MCF 10A (cell line): ENCODE data around the gene COL27A1. TPM values are rescaled to one million over a fixed set of nuclear protein-coding genes. Genes with fewer than 3 reads are reported as not detected.

Experiments
- BruUV-seq: library from RNA; stranded (reverse); fragments of 400-500 nt; replicated peaks from 2 replicates; lab custom pipeline; 2021; lab: Mats Ljungman, UMichigan
- CTCF ChIA-PET: fragments of 300-600 bp; sonication (Branson Sonifier 250); formaldehyde crosslinking; extraction: SDS; loops from one replicate; lab custom pipeline; 2021; ENCODE audit warnings: antibody characterized with exemption, inconsistent platforms; lab: Yijun Ruan, JAX
- POLR2A ChIA-PET: fragments of 300-600, 350-650 bp; sonication (Branson Sonifier 250); formaldehyde crosslinking; extraction: SDS; loops from one replicate; lab custom pipeline; 2020; ENCODE audit warnings: antibody characterized with exemption, inconsistent platforms; lab: Yijun Ruan, JAX
- DNase-seq: peaks from one replicate; pipeline ENCODE4 v3.0.0-alpha.2; 2018; ENCODE audit not compliant: unreplicated experiment
- H3K27ac Mint-ChIP-seq: one replicate; pipeline ENCODE4 v1.8.0; 2022; ENCODE audit warnings: mild to moderate bottlenecking, low read depth, mixed read lengths; ENCODE audit not compliant: unreplicated experiment
- H3K27me3 Mint-ChIP-seq: one replicate; pipeline ENCODE4 v1.8.0; 2022; ENCODE audit warnings: mixed read lengths; ENCODE audit not compliant: insufficient read depth, unreplicated experiment
- H3K36me3 Mint-ChIP-seq: one replicate; pipeline ENCODE4 v1.8.0; 2022; ENCODE audit warnings: mild to moderate bottlenecking, moderate library complexity, mixed read lengths; ENCODE audit not compliant: insufficient read depth, unreplicated experiment
- H3K4me1 Mint-ChIP-seq: one replicate; pipeline ENCODE4 v1.8.0; 2022; ENCODE audit warnings: mixed read lengths; ENCODE audit not compliant: insufficient read depth, unreplicated experiment
- H3K4me3 Mint-ChIP-seq: one replicate; pipeline ENCODE4 v1.8.0; 2022; ENCODE audit warnings: mild to moderate bottlenecking, moderate library complexity, mixed read lengths; ENCODE audit not compliant: unreplicated experiment
- H3K9me3 Mint-ChIP-seq: one replicate; pipeline ENCODE4 v1.8.0; 2022; ENCODE audit warnings: mixed read lengths; ENCODE audit not compliant: unreplicated experiment
- CTCF ChIP-seq: fragments of 200-600 bp; IDR thresholded peaks from one replicate; pipeline ENCODE4 v1.8.0; 2022; ENCODE audit warnings: antibody characterized with exemption, mild to moderate bottlenecking; ENCODE audit not compliant: unreplicated experiment
- intact Hi-C: fragments of 100-400 bp; cut with micrococcal nuclease; formaldehyde crosslinking; loops from 2 replicates; pipeline ENCODE4 v1.14.1; 2022
- total RNA-seq: library from RNA; stranded (reverse); gene quantifications from 2 replicates; pipeline ENCODE4 v1.2.3, GENCODE V29; 2022

COL27A1 gene
- total RNA-seq, 1 experiment from 2014 or later, result 2.9 TPM

DNA sequence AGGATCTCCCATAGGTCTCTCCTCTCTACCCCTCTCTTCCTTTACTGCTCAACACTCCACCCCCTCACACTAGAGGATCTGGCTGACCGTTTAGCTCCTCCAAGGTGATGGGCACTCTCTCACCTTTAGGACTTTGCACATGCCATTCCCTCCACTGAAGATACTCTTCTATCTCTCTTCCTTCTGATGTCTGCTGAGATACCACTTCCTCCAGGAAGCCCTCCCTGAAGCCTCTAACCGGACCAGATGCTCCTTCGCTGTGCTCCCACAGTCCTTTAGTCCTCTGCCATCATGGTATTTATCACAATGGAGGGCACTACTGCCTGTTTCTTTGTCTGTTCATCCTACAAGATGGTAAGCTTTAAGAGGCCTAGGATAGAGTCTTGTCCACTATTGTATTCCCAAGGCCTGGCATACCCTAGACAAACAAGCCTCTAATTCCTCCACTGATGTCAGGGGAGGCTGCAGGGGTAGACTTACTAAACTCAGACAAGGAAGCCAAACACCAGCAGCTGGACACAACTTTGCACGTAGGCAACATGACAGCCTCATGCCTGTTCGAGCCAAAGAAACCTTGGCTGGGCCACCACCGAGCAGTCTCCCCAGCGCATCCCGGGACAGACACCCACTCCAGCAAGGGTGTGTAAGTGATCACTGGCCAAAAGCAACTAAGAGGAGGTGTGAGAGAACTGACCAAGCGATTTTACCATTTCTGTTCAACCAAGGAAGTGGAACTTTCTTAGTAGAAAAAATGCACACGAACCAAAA, 194.6 kb downstream of the COL27A1 start:
- CTCF ChIA-PET, result no interaction called here
- peaks cover 13% of the 10 kb centered on the region for H3K4me1 Mint-ChIP-seq
- POLR2A ChIA-PET, result interaction anchor here (1.0 to 1.9 kb wide), 2 partner anchors 13 to 15 kb away, joined by 5 to 7 read pairs; no protein-coding TSS in a partner anchor
- no peaks in the 10 kb centered on the region for H3K9me3 Mint-ChIP-seq
- intact Hi-C loops, result no loop called here
- H3K27me3 Mint-ChIP-seq, result no peaks in the 10 kb centered on the region
- no peak for TF ChIP-seq CTCF
- H3K27ac Mint-ChIP-seq, result peak overlapping the region; percentile 54
- BruUV-seq, result no TSS peak
- no peak for DNase-seq
- H3K36me3 Mint-ChIP-seq, result peaks cover 9% of the 10 kb centered on the region
- H3K4me3 Mint-ChIP-seq, result no peak overlapping the region

- CTCF ChIA-PET, result interaction anchor here (0.6 kb wide), 1 partner anchor 315 kb away, joined by 3 read pairs; no protein-coding TSS in a partner anchor
- DNase-seq, result no peak
- Mint-ChIP-seq H3K27ac (no peak overlapping the region), H3K4me1 (peaks cover 13% of the 10 kb centered on the region), H3K4me3 (no peak overlapping the region), H3K36me3 (peaks cover 13% of the 10 kb centered on the region), H3K27me3 (no peaks in the 10 kb centered on the region), H3K9me3 (no peaks in the 10 kb centered on the region)
- intact Hi-C loops, result no loop called here
- POLR2A ChIA-PET, result interaction anchor here (1.0 kb wide), 1 partner anchor 12 kb away, joined by 5 read pairs; no protein-coding TSS in a partner anchor
- no peak for TF ChIP-seq CTCF
- no TSS peak for BruUV-seq
Observed at GRCh38 chr9:114350636-114351401, 195.5 kb downstream of the COL27A1 start.

- Mint-ChIP-seq H3K27ac (no peak overlapping the region), H3K27me3 (no peaks in the 10 kb centered on the region), H3K4me3 (no peak overlapping the region), H3K36me3 (peaks cover 13% of the 10 kb centered on the region), H3K9me3 (no peaks in the 10 kb centered on the region), H3K4me1 (peaks cover 13% of the 10 kb centered on the region)
- intact Hi-C loops, result no loop called here
- no peak for TF ChIP-seq CTCF
- BruUV-seq, result no TSS peak
- no peak for DNase-seq
- CTCF ChIA-PET, result interaction anchor here (0.6 to 1.2 kb wide), 3 partner anchors 39 to 660 kb away, joined by 3 to 6 read pairs (median 4); no protein-coding TSS in a partner anchor
- POLR2A ChIA-PET, result no interaction called here
Observed at GRCh38 chr9:114351932-114352331, 196.6 kb downstream of the COL27A1 start.

DNA sequence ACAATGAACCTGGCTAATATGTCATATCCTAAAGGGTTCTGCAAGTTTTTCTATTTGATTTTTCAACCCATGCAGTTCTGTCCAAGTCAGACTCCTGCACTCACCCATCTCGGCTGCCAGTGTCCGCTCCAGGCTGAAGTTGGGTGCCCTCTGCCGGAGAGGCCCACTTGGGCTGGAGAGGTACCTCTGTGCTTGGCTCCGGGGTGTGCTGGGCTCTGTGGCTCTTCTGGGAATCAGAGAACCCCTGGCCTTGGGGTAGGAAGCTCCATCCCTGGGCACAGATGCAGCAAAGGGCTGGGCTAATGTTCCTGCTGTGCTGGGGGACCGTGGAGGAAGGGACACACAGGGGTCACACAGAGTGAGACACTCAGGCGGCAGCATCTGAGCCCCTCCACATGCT, 200.5 kb downstream of the COL27A1 start:
- Mint-ChIP-seq H3K27ac (no peak overlapping the region), H3K9me3 (no peaks in the 10 kb centered on the region), H3K36me3 (peaks cover 29% of the 10 kb centered on the region), H3K4me1 (no peaks in the 10 kb centered on the region), H3K27me3 (no peaks in the 10 kb centered on the region), H3K4me3 (no peak overlapping the region)
- CTCF ChIA-PET, result interaction anchor here (0.6 to 1.4 kb wide), 4 partner anchors 16 to 230 kb away, joined by 3 to 4 read pairs (median 3); no protein-coding TSS in a partner anchor
- no peak for DNase-seq
- intact Hi-C loops, result no loop called here
- BruUV-seq, result no TSS peak
- POLR2A ChIA-PET, result no interaction called here
- TF ChIP-seq CTCF, result no peak
